Natural killer cell (primary cell): ENCODE measurements around the gene TSC1. TPM values are rescaled to one million over a fixed set of nuclear protein-coding genes. Genes with fewer than 3 reads are reported as not detected.

Source experiments
- ATAC-seq, 3 donors: fragments of 150-1000 bp in 2 of 3; fragments of 200-7000 bp in 1 of 3; cut with Tn5 transposase; 1 replicate in 1 of 3; 2 replicates in 2 of 3; pipeline ENCODE4 v1.10.0; 2021; ENCODE audit warnings: mild to moderate bottlenecking in 2 of 3, moderate library complexity in 2 of 3
- DNase-seq, 2 donors: peaks; one replicate each; pipeline versions ENCODE4 v3.0.0 to v3.0.0-alpha.2; 2013 to 2021; ENCODE audit warnings: mixed read lengths in 1 of 2
- H3K27ac ChIP-seq: one replicate; pipeline ENCODE4 v1.5.1; 2013; ENCODE audit warnings: mild to moderate bottlenecking, low read length
- H3K27me3 ChIP-seq: one replicate; pipeline ENCODE4 v1.6.1; 2013; ENCODE audit warnings: low read length; ENCODE audit not compliant: control insufficient read depth, insufficient read depth
- H3K36me3 ChIP-seq: one replicate; pipeline ENCODE4 v1.6.1; 2013; ENCODE audit warnings: low read length; ENCODE audit not compliant: control insufficient read depth, insufficient read depth
- H3K4me1 ChIP-seq: one replicate; pipeline ENCODE4 v1.6.1; 2013; ENCODE audit warnings: low read length; ENCODE audit not compliant: control insufficient read depth, insufficient read depth
- H3K4me3 ChIP-seq: one replicate; pipeline ENCODE4 v1.5.1; 2013; ENCODE audit warnings: low read length
- H3K9me3 ChIP-seq: one replicate; pipeline ENCODE4 v1.6.1; 2013; ENCODE audit warnings: low read length; ENCODE audit not compliant: control insufficient read depth, insufficient read depth
- H3K27ac Mint-ChIP-seq, 2 donors: one replicate each; pipeline ENCODE4 v1.8.0; 2022; ENCODE audit warnings: mild to moderate bottlenecking in 2 of 2, mixed read lengths in 2 of 2, moderate library complexity in 1 of 2
- H3K27me3 Mint-ChIP-seq, 2 donors: one replicate each; pipeline ENCODE4 v1.8.0; 2022; ENCODE audit warnings: low read depth in 2 of 2, mixed read lengths in 2 of 2
- H3K36me3 Mint-ChIP-seq: one replicate; pipeline ENCODE4 v1.8.0; 2022; ENCODE audit warnings: mixed read lengths
- H3K4me1 Mint-ChIP-seq, 2 donors: one replicate each; pipeline ENCODE4 v1.8.0; 2022; ENCODE audit warnings: mixed read lengths in 2 of 2
- H3K4me3 Mint-ChIP-seq: one replicate; pipeline ENCODE4 v1.8.0; 2022; ENCODE audit warnings: mild to moderate bottlenecking, moderate library complexity, mixed read lengths
- H3K9me3 Mint-ChIP-seq, 2 donors: one replicate each; pipeline ENCODE4 v1.8.0; 2022; ENCODE audit warnings: mixed read lengths in 2 of 2
- CTCF ChIP-seq: fragments of 200-600 bp; IDR thresholded peaks from one replicate; pipeline ENCODE4 v1.8.0; 2022; ENCODE audit warnings: antibody characterized with exemption
- WGBS: methylation state at CpG from one replicate; pipeline ENCODE4 v1.1.7; 2013; ENCODE audit warnings: missing lambda C conversion rate; ENCODE audit not compliant: insufficient coverage; 5-methylcytosine and 5-hydroxymethylcytosine counted together
- intact Hi-C: fragments of 100-400 bp; cut with micrococcal nuclease; formaldehyde crosslinking; loops from one replicate; pipeline ENCODE4 v1.14.2; 2022
- total RNA-seq, 4 donors: library from RNA; stranded (reverse); fragments of 120-200 nt in 1 of 4; gene quantifications; one replicate each; pipeline versions ENCODE4 v1.2.3 to v1.2.4, GENCODE V29; 2013 to 2022

The TSC1 gene
- total RNA-seq, 3 donors from 2014 or later (not counting 1 experiment from before 2014, with no cell fraction given): 58.0 to 73.5 (median 63.3) TPM

GRCh38 chr9:132910376-132910775 lies 34.0 kb downstream of the TSC1 start:
- Histone ChIP-seq H3K27me3 (no peaks in the 10 kb centered on the region), H3K4me3 (no peak overlapping the region), H3K36me3 (peaks cover 32% of the 10 kb centered on the region), H3K4me1 (peaks cover 14% of the 10 kb centered on the region), H3K27ac (no peak overlapping the region), H3K9me3 (no peaks in the 10 kb centered on the region)
- intact Hi-C loops: no loop called here
- Mint-ChIP-seq H3K36me3 (peaks cover 20% of the 10 kb centered on the region), H3K27me3 (no peaks in the 10 kb centered on the region), H3K4me1 (peaks cover 7 to 10% of the 10 kb centered on the region in 2 donors), H3K27ac (no peak overlapping the region), H3K4me3 (no peak overlapping the region), H3K9me3 (no peaks in the 10 kb centered on the region)
- TF ChIP-seq CTCF: no peak
- WGBS: 92% methylated on average over 5 of the region's 6 CpGs
- ATAC-seq (no peak), DNase-seq (no peak)

GRCh38 chr9:132909311-132909710 lies 35.1 kb downstream of the TSC1 start:
- Mint-ChIP-seq H3K27ac (peak overlapping the region; percentile 73 to 75), H3K27me3 (no peaks in the 10 kb centered on the region), H3K9me3 (no peaks in the 10 kb centered on the region), H3K4me3 (no peak overlapping the region), H3K4me1 (peaks cover 7 to 10% of the 10 kb centered on the region in 2 donors), H3K36me3 (peaks cover 22% of the 10 kb centered on the region)
- Histone ChIP-seq H3K27ac (no peak overlapping the region), H3K4me1 (peaks cover 14% of the 10 kb centered on the region), H3K27me3 (no peaks in the 10 kb centered on the region), H3K4me3 (no peak overlapping the region), H3K9me3 (no peaks in the 10 kb centered on the region), H3K36me3 (peaks cover 35% of the 10 kb centered on the region)
- intact Hi-C loops: loop anchor here (10.0 kb wide), 1 partner anchor 235 kb away; the partner anchor contains the start of gene GTF3C4
- ATAC-seq (no peak), DNase-seq (no peak)
- WGBS: 87% methylated on average over 2 of the region's 2 CpGs
- no peak for TF ChIP-seq CTCF

GRCh38 chr9:132908635-132909034 lies 35.8 kb downstream of the TSC1 start:
- 54% methylated on average over 3 of the region's 7 CpGs for WGBS
- Mint-ChIP-seq H3K27ac (peak overlapping the region; percentile 73 to 75), H3K27me3 (no peaks in the 10 kb centered on the region), H3K4me3 (peak overlapping the region; percentile 67), H3K36me3 (peaks cover 29% of the 10 kb centered on the region), H3K4me1 (peaks cover 7 to 10% of the 10 kb centered on the region in 2 donors), H3K9me3 (no peaks in the 10 kb centered on the region)
- intact Hi-C loops: loop anchor here (10.0 kb wide), 1 partner anchor 234 kb away; the partner anchor contains the start of gene GTF3C4
- peak in 1 of 2 donors; percentile 72 for DNase-seq
- no peak for TF ChIP-seq CTCF
- Histone ChIP-seq H3K4me1 (peaks cover 14% of the 10 kb centered on the region), H3K9me3 (no peaks in the 10 kb centered on the region), H3K27ac (no peak overlapping the region), H3K36me3 (peaks cover 39% of the 10 kb centered on the region), H3K27me3 (no peaks in the 10 kb centered on the region), H3K4me3 (no peak overlapping the region)
- peak; percentile 67 to 93 (median 84) for ATAC-seq

- peaks cover 14% of the 10 kb centered on the region for H3K36me3 Mint-ChIP-seq
- TF ChIP-seq CTCF: no peak
- peaks cover 23% of the 10 kb centered on the region for H3K4me1 ChIP-seq
- ATAC-seq (no peak), DNase-seq (no peak)
- intact Hi-C loops: loop anchor here (10.0 kb wide), 1 partner anchor 231 kb away; the partner anchor contains the start of gene GTF3C4
- no peaks in the 10 kb centered on the region for H3K9me3 ChIP-seq
- H3K4me3 ChIP-seq: no peak overlapping the region
- H3K27me3 Mint-ChIP-seq: no peaks in the 10 kb centered on the region
- no peaks in the 10 kb centered on the region for H3K9me3 Mint-ChIP-seq
- peaks cover 35% of the 10 kb centered on the region for H3K36me3 ChIP-seq
- H3K27me3 ChIP-seq: no peaks in the 10 kb centered on the region
- 96% methylated on average over 12 of the region's 12 CpGs for WGBS
- H3K27ac Mint-ChIP-seq: no peak overlapping the region
- peaks cover 10 to 12% of the 10 kb centered on the region in 2 donors for H3K4me1 Mint-ChIP-seq
- no peak overlapping the region for H3K4me3 Mint-ChIP-seq
- H3K27ac ChIP-seq: no peak overlapping the region
Measured at GRCh38 chr9:132905726-132906125, 38.7 kb downstream of the TSC1 start.
